ENCODE results near the gene CEP192.

- TF ChIP-seq CTCF (conservative IDR thresholded peaks at IDR 0.05 in 1 of 2, IDR thresholded peaks at IDR 0.05 in 1 of 2; ENCODE audit: extremely low read depth in 1 of 2, insufficient read depth in 1 of 2, low read depth in 1 of 2, low read length in 2 of 2) (no peak), EZH2 (IDR thresholded peaks at IDR 0.05; ENCODE audit: borderline replicate concordance, low read length) (no peak)
Measured at GRCh38 chr18:13136904-13137669, 145.9 kb downstream of the CEP192 start.

Measured in mammary epithelial cell (primary cell).